ENCODE measurements around the gene CISD3. TPM values are rescaled to one million over a fixed set of nuclear protein-coding genes. Genes with fewer than 3 reads are reported as not detected.

CISD3 gene
- total and polyA plus RNA-seq, 11 donors: 21.2 to 80.3 (median 65.1) TPM

GRCh38 chr17:38741921-38742410 lies 11.8 kb downstream of the CISD3 start:
- intact Hi-C loops (cut with DNase I): loop anchor here in 1 of 10 donors (5.0 kb wide), 1 partner anchor 40 kb away; no protein-coding TSS in a partner anchor
- Histone ChIP-seq H3K4me3 (peak overlapping the region in 3 of 12 donors; percentile 3 to 18 (median 14)), H3K27me3 (no peaks in the 10 kb centered on the region), H3K27ac (peak overlapping the region; percentile 55 to 90 (median 74)), H3K36me3 (peaks cover 0 to 32% (median 27%) of the 10 kb centered on the region in 9 donors), H3K4me1 (peaks cover 5 to 65% (median 49%) of the 10 kb centered on the region in 12 donors), H3K9me3 (no peaks in the 10 kb centered on the region)
- no peak for TF ChIP-seq POLR2A (IDR thresholded peaks at IDR 0.05)
- ATAC-seq (peak; percentile 75 to 84 (median 82)), DNase-seq (peak; percentile 54 to 78 (median 68))
- WGBS, 4 donors: 19 to 37% (median 20%) methylated on average over 6 to 7 of the region's 7 CpGs

GRCh38 chr17:38742411-38743308 lies 12.5 kb downstream of the CISD3 start:
- WGBS, 4 donors: 35 to 49% (median 37%) methylated on average over 21 to 22 of the region's 22 CpGs

GRCh38 chr17:38743556-38744171 lies 13.5 kb downstream of the CISD3 start:
- intact Hi-C loops (cut with DNase I): loop anchor here in 1 of 10 donors (5.0 kb wide), 1 partner anchor 41 kb away; no protein-coding TSS in a partner anchor
- no peak for TF ChIP-seq POLR2A (IDR thresholded peaks at IDR 0.05)
- no peak for TF ChIP-seq CTCF (IDR thresholded peaks at IDR 0.05)
- Histone ChIP-seq H3K36me3 (peaks cover 0 to 15% (median 13%) of the 10 kb centered on the region in 9 donors), H3K4me3 (no peak overlapping the region), H3K27ac (peak overlapping the region in 6 of 12 donors; percentile 0 to 75 (median 38)), H3K27me3 (peaks cover 0 to 11% (median 0%) of the 10 kb centered on the region in 9 donors), H3K9me3 (no peaks in the 10 kb centered on the region), H3K4me1 (peaks cover 5 to 70% (median 51%) of the 10 kb centered on the region in 12 donors)
- WGBS, 4 donors: 74 to 84% (median 79%) methylated on average over 4 of the region's 4 CpGs
- peak in 1 of 5 donors; percentile 20 for DNase-seq
- no peak for ATAC-seq

More at GRCh38 chr17:38742411-38743308, 12.5 kb downstream of the CISD3 start:
- H3K36me3 ChIP-seq: peaks cover 0 to 25% (median 23%) of the 10 kb centered on the region in 9 donors
- no peak for TF ChIP-seq POLR2A (IDR thresholded peaks at IDR 0.05)
- TF ChIP-seq CTCF (IDR thresholded peaks at IDR 0.05): no peak
- peak overlapping the region; percentile 55 to 90 (median 74) for H3K27ac ChIP-seq
- intact Hi-C loops (cut with DNase I): loop anchor here in 1 of 10 donors (5.0 kb wide), 1 partner anchor 40 kb away; no protein-coding TSS in a partner anchor
- H3K4me3 ChIP-seq: peak overlapping the region in 3 of 12 donors; percentile 3 to 18 (median 14)
- H3K4me1 ChIP-seq: peaks cover 5 to 67% (median 49%) of the 10 kb centered on the region in 12 donors
- peaks cover 0 to 5% (median 0%) of the 10 kb centered on the region in 9 donors for H3K27me3 ChIP-seq
- no peaks in the 10 kb centered on the region for H3K9me3 ChIP-seq
- ATAC-seq: peak; percentile 40 to 74 (median 60)
- DNase-seq: peak in 4 of 5 donors; percentile 52 to 80 (median 65)

GRCh38 chr17:38745545-38745944 lies 15.4 kb downstream of the CISD3 start:
- H3K4me3 ChIP-seq: peak overlapping the region in 2 of 12 donors; percentile 2 to 93
- WGBS, 4 donors: 28 to 47% (median 42%) methylated on average over 2 to 4 of the region's 4 CpGs
- intact Hi-C loops (cut with DNase I): no loop called here

More at GRCh38 chr17:38745545-38745944, 15.4 kb downstream of the CISD3 start:
- Histone ChIP-seq H3K9me3 (no peaks in the 10 kb centered on the region), H3K36me3 (no peaks in the 10 kb centered on the region), H3K4me1 (peaks cover 5 to 88% (median 61%) of the 10 kb centered on the region in 12 donors), H3K27me3 (peaks cover 0 to 26% (median 0%) of the 10 kb centered on the region in 9 donors), H3K27ac (peak overlapping the region in 3 of 12 donors; percentile 11 to 22 (median 19))
- TF ChIP-seq CTCF (IDR thresholded peaks at IDR 0.05) (no peak), POLR2A (IDR thresholded peaks at IDR 0.05) (no peak)
- ATAC-seq: no peak
- peak in 1 of 5 donors; percentile 43 for DNase-seq

All from heart left ventricle (tissue), 16 donors.